Progenitor cell of endocrine pancreas (in vitro differentiated cells): ENCODE data around the gene ANTXRL. TPM values are rescaled to one million over a fixed set of nuclear protein-coding genes. Genes with fewer than 3 reads are reported as not detected.

Source experiments
- DNase-seq: peaks from one replicate; pipeline ENCODE4 v3.0.0; 2021; ENCODE audit warnings: low spot score; ENCODE audit not compliant: unreplicated experiment
- H3K27ac Mint-ChIP-seq: 2 replicates; pipeline ENCODE4 v1.8.0; 2021; ENCODE audit warnings: mild to moderate bottlenecking, moderate library complexity, mixed read lengths
- H3K27me3 Mint-ChIP-seq: 2 replicates; pipeline ENCODE4 v1.8.0; 2021; ENCODE audit warnings: mixed read lengths
- H3K36me3 Mint-ChIP-seq: 2 replicates; pipeline ENCODE4 v1.8.0; 2022; ENCODE audit warnings: mixed read lengths; ENCODE audit not compliant: insufficient read depth
- H3K4me1 Mint-ChIP-seq: 2 replicates; pipeline ENCODE4 v1.8.0; 2021; ENCODE audit warnings: low read depth, mixed read lengths
- H3K4me3 Mint-ChIP-seq: 2 replicates; pipeline ENCODE4 v1.8.0; 2021; ENCODE audit warnings: low read depth, mild to moderate bottlenecking, moderate library complexity, mixed read lengths
- H3K9me3 Mint-ChIP-seq: 2 replicates; pipeline ENCODE4 v1.8.0; 2021; ENCODE audit warnings: low read depth, mixed read lengths
- long read RNA-seq: library from polyadenylated mRNA; unstranded; transcript quantifications from one replicate; pipeline ENCODE4 v2.0.0, GENCODE V29; 2020
- total RNA-seq: library from RNA; stranded (reverse); gene quantifications from 2 replicates; pipeline ENCODE4 v1.2.1, GENCODE V29; 2021
- TF ChIP-seq, protein P1 (sequence below): fragments of 200-600 bp; sonication (generic); IDR thresholded peaks from one replicate; pipeline ENCODE4 v1.5.0; 2021; ENCODE audit warnings: antibody characterized with exemption, mild to moderate bottlenecking; ENCODE audit not compliant: unreplicated experiment

The ANTXRL gene
- total RNA-seq: not detected in 2 replicates
- long read RNA-seq: 0 reads

DNA sequence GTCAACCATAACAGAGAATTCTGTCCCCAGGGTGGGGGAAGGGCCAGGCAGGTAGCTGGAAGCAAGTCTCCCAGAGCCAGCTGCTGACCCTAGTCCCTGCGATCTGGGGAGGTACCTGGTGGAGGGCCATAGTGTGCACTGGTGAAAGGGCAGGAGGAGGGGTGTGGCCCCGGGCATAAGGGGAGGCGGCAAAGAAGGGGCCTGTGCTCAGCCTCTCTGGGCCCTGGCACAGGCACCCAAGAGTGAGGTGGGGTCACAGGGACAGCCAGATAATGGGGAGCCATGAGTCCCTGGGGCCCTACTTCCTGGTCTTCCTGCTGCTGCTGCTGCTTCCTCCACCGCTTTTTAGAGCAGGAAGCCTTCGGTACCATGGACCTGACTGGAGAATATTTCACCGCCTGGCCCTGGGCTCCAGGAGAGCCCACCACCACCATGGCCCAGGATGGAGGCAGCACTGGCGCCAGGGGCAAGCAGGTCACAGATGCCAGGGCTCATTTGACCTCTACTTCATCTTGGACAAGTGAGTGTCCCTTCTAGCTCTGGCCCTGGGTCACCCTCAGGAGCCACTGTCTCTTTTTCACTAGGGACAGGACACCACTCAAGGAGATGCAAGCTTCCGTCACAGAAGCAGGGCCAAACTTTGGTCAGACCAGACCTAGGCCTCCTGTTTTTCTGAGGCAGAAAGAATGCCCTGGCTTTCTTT is at the start of gene ANTXRL:
TSS of gene ANTXRL (plus strand) at position 7 of the 703 bp plus-strand sequence. CDS start at position 273, 266 bp downstream.
- DNase-seq: no peak
- no peak within 1 kb of the TSS for H3K27ac Mint-ChIP-seq
- TF ChIP-seq, protein P1, sequence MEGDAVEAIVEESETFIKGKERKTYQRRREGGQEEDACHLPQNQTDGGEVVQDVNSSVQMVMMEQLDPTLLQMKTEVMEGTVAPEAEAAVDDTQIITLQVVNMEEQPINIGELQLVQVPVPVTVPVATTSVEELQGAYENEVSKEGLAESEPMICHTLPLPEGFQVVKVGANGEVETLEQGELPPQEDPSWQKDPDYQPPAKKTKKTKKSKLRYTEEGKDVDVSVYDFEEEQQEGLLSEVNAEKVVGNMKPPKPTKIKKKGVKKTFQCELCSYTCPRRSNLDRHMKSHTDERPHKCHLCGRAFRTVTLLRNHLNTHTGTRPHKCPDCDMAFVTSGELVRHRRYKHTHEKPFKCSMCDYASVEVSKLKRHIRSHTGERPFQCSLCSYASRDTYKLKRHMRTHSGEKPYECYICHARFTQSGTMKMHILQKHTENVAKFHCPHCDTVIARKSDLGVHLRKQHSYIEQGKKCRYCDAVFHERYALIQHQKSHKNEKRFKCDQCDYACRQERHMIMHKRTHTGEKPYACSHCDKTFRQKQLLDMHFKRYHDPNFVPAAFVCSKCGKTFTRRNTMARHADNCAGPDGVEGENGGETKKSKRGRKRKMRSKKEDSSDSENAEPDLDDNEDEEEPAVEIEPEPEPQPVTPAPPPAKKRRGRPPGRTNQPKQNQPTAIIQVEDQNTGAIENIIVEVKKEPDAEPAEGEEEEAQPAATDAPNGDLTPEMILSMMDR: no peak
- no peaks in the 10 kb centered on the region for H3K36me3 Mint-ChIP-seq
- H3K27me3 Mint-ChIP-seq: peaks cover 68% of the 10 kb centered on the region
- no peak within 1 kb of the TSS for H3K4me3 Mint-ChIP-seq
- H3K9me3 Mint-ChIP-seq: no peaks in the 10 kb centered on the region
- peaks cover 8% of the 10 kb centered on the region for H3K4me1 Mint-ChIP-seq

DNA sequence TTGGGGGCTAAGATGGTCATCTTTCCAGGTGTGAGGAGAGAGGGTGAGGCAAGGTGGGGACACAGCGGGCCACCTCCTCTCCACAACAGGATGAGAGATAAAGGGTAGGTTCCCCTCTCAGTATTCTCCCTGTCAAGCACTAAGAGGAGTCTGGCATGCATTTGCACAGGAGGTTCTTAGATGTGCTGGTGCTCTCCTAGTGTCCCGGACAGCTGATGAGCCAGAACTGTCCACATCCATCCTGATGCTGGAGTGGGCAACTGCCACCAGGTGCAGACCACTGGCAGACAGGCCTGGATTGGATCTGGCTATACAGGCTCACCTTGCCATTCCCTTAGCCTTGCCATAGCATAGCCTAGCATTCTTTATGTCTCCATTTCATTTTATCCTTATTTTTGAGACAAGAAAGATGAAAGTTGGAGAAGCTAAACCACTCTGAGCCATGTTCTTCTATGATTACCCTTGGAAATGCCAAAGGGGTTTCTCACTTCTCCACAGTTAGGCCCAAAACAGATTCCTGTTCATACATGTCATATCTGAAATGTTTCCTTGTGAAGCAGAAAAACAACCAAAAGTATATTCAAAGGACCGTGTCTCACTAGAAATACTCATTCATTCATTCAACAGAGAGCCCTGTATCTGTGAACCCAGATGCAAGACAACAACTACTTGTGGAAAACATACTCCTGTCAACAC is 48.8 kb upstream of the ANTXRL start:
- no peak for DNase-seq
- Mint-ChIP-seq H3K27ac (no peak overlapping the region), H3K4me1 (no peaks in the 10 kb centered on the region), H3K9me3 (peaks cover 11% of the 10 kb centered on the region), H3K36me3 (no peaks in the 10 kb centered on the region), H3K27me3 (peaks cover 21% of the 10 kb centered on the region), H3K4me3 (no peak overlapping the region)
- TF ChIP-seq, protein P1: no peak

DNA sequence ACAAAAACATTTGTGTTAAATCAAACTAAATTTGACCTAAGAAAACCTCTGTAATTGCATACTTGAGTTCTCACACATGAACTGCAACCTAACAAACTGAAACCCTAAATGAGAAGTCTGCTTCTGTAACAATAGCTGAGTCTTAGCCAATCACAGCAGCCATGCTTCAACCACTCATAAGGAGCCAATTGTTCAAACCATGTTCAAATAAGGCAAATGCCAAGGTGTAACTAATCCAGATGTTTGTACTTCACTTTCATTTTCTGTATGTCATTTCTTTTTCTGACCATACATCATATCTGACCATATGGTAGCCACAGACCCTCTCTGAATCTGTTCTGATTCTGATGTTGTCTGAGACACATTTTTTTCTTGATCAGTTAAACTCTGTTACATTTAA is 47.5 kb upstream of the ANTXRL start:
- Mint-ChIP-seq H3K4me3 (no peak overlapping the region), H3K36me3 (no peaks in the 10 kb centered on the region), H3K27ac (no peak overlapping the region), H3K27me3 (peaks cover 19% of the 10 kb centered on the region), H3K4me1 (no peaks in the 10 kb centered on the region), H3K9me3 (peaks cover 11% of the 10 kb centered on the region)
- TF ChIP-seq, protein P1: no peak
- no peak for DNase-seq

DNA sequence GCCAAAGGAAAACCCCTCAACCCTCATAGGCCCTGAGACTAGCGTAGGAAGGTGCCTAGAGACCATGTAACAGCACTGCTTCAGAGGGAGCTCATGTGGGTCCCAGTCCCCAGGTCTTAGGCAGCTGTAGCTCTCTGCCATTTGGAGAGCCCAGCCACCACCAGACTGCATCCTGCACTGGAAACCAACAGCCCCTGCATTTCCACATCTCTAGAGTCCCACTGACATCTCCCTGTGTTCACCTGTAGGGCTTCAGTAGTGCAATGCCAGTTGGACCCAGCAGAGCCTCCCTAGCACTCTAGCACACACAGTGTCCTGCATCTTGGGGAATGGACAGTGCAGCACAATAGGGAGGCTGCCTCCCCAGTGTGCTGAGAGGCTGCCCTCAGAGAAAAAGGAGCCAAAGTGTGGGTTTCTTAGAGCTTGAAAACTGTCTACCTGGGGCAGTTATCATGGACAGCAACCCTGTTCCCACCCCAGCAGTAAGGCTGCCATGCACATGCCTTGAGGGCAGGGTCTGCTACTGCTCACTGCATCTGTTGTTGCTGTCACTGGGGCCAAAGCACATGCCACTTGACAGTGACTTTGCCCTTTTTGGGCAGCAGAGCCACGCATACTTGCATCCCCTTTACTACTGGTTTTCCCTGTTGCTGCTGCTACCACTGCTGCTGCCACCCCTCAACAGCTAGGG is 46.7 kb upstream of the ANTXRL start:
- H3K27me3 Mint-ChIP-seq: peaks cover 19% of the 10 kb centered on the region
- no peaks in the 10 kb centered on the region for H3K4me1 Mint-ChIP-seq
- no peak overlapping the region for H3K4me3 Mint-ChIP-seq
- DNase-seq: peak; percentile 2
- H3K36me3 Mint-ChIP-seq: no peaks in the 10 kb centered on the region
- peaks cover 11% of the 10 kb centered on the region for H3K9me3 Mint-ChIP-seq
- H3K27ac Mint-ChIP-seq: no peak overlapping the region
- TF ChIP-seq, protein P1: no peak
